Measurements from ENCODE around the gene NOTUM.

Gene NOTUM

DNA sequence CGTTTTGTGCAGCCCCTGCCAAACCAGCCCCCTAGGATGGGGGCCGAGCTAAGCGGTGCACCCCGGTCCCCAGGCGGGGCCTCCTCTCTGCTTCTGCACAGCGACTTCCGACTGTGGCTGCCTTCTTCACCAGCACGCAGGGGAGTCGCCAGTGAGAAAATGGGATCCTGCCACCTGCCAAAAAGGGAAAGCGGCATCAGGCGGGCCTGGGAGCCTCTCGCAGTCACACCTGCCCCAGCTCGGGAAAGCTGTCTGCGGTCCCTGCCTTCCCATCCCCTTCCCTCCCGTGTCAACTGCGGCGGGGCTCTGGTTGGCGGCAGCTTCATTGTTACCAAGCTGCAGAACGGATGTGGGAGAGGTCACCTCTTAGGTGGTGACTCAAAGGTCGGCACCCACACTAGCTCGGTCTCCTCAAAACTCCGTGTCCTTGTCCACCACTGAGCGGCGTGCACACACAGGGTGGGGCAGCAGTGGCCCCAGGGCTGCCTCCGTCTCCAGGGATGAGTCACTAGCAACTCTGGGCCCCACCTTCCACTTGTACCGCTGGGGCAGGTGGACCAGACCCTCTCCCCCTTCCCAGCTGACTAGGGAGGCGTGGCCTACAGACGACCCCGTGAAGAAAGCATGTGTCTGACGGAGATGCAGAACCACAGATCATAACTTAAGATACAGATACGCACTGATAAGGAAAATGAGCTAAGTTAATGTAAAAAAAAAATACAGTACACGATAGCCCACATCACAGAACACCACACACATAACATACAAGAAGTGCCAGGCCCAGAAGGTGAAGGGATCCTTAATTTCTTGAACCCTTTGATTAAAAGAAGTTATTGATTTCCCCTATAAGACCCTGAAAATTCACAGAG lies 48.3 kb downstream of the NOTUM start:
- Histone ChIP-seq H3K4me3 (ENCODE audit: insufficient read depth, low read depth, low read length, poor library complexity, severe bottlenecking) (no peak overlapping the region), H3K27me3 (replicated peaks; ENCODE audit: control insufficient read depth, insufficient read depth, low read length, poor library complexity, severe bottlenecking) (no peaks in the 10 kb centered on the region), H3K27ac (ENCODE audit: insufficient read depth, low read length, poor library complexity, severe bottlenecking) (no peak overlapping the region), H3K9me3 (ENCODE audit: control insufficient read depth, low read length) (no peaks in the 10 kb centered on the region), H3K4me1 (ENCODE audit: control insufficient read depth, insufficient read depth, low read length, poor library complexity, severe bottlenecking) (peaks cover 22% of the 10 kb centered on the region), H3K36me3 (ENCODE audit: control insufficient read depth, insufficient read depth, low read length) (peaks cover 44% of the 10 kb centered on the region)
- no peak for DNase-seq

DNA sequence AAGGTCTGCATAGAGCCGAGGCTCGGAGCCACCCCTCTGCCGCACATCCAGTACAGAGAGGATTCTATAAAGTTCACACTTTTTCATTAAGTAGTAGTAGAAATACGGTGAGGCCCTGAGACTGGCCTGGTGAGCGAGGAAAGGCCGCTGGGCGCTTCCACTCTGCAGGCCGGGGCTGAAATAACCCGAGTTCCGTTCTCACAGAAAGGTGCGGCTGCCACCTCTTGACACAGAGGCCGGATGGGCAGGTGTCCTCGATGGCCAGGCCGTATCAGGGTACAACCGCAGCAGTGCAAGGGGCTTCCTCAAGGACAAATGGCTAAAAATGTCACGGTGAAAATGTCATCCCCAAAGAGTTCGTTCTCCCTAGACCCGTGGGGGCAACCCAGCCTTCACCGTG lies 49.0 kb downstream of the NOTUM start:
- Histone ChIP-seq H3K36me3 (ENCODE audit: control insufficient read depth, insufficient read depth, low read length) (peaks cover 46% of the 10 kb centered on the region), H3K27ac (ENCODE audit: insufficient read depth, low read length, poor library complexity, severe bottlenecking) (peak overlapping the region; percentile 42), H3K4me1 (ENCODE audit: control insufficient read depth, insufficient read depth, low read length, poor library complexity, severe bottlenecking) (peaks cover 19% of the 10 kb centered on the region), H3K9me3 (ENCODE audit: control insufficient read depth, low read length) (no peaks in the 10 kb centered on the region), H3K4me3 (ENCODE audit: insufficient read depth, low read depth, low read length, poor library complexity, severe bottlenecking) (no peak overlapping the region), H3K27me3 (replicated peaks; ENCODE audit: control insufficient read depth, insufficient read depth, low read length, poor library complexity, severe bottlenecking) (no peaks in the 10 kb centered on the region)
- DNase-seq, result no peak

DNA sequence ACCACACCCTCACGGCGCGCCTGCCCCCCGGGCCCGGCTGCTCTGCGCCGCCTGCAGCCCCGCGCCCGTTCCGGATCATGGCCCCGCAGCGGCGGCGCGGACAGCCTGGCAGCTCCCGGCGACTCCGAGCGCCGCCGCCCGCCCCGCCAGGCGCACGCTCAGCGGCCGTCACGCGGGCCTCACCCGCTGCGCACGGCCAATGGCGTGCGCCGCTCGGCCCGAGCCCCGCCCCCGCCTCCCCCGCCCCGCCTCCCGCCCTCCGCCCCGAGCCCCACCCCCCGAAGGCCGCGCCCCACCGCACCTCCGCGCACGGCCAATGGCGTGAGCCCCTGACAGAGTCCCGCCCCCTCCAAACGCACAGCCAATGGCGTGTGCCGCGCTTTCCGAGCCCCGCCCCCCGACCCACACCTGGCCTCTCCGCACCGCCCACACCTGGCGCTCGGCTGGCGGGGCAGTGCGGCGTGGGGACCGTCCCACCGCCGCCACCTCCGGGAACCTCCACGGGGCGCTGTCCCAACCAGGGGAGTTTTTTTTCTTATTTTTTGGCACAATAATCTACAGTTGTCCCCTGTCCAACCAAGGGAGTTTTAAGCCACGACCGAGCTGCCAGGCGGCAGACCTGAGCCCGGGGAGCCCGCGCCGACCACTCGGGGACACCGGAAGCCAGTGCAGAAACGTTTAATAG lies 49.6 kb downstream of the NOTUM start, which contains the start of gene PCYT2:
PCYT2 (minus strand) TSS at position 123 of the 685 bp plus-strand sequence; CDS start at position 79, 44 bp downstream.
- Histone ChIP-seq H3K4me3 (ENCODE audit: insufficient read depth, low read depth, low read length, poor library complexity, severe bottlenecking) (peak within 1 kb of the TSS; percentile 62), H3K4me1 (ENCODE audit: control insufficient read depth, insufficient read depth, low read length, poor library complexity, severe bottlenecking) (peaks cover 14% of the 10 kb centered on the region), H3K9me3 (ENCODE audit: control insufficient read depth, low read length) (no peaks in the 10 kb centered on the region), H3K36me3 (ENCODE audit: control insufficient read depth, insufficient read depth, low read length) (peaks cover 52% of the 10 kb centered on the region), H3K27me3 (replicated peaks; ENCODE audit: control insufficient read depth, insufficient read depth, low read length, poor library complexity, severe bottlenecking) (no peaks in the 10 kb centered on the region), H3K27ac (ENCODE audit: insufficient read depth, low read length, poor library complexity, severe bottlenecking) (peak within 1 kb of the TSS; percentile 53)
- peak; percentile 86 to 94 (median 92) for DNase-seq

DNA sequence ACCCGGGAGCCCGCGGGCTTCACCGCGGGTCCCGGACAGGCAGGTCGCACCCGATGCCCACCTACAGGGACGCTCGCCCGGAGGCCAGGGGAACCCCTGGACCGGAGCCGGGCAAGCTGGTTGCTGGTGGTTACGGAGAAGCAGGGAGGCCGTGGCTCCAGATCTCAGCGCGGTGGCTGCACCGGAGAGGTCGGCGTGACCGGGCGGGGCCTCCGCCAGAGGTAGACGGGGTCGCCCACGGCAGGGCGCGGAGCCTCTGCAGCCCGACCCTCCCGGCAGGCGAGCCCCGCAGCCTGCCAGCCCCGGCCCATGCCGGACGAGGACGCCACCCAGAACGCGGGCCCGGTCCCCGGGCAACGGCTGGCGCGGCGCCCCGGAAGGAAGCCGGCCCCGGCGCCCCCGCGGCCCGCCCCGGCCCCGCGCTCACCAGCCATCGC lies 50.1 kb downstream of the NOTUM start:
- Histone ChIP-seq H3K4me3 (ENCODE audit: insufficient read depth, low read depth, low read length, poor library complexity, severe bottlenecking) (peak overlapping the region; percentile 62), H3K4me1 (ENCODE audit: control insufficient read depth, insufficient read depth, low read length, poor library complexity, severe bottlenecking) (peaks cover 14% of the 10 kb centered on the region)

DNA sequence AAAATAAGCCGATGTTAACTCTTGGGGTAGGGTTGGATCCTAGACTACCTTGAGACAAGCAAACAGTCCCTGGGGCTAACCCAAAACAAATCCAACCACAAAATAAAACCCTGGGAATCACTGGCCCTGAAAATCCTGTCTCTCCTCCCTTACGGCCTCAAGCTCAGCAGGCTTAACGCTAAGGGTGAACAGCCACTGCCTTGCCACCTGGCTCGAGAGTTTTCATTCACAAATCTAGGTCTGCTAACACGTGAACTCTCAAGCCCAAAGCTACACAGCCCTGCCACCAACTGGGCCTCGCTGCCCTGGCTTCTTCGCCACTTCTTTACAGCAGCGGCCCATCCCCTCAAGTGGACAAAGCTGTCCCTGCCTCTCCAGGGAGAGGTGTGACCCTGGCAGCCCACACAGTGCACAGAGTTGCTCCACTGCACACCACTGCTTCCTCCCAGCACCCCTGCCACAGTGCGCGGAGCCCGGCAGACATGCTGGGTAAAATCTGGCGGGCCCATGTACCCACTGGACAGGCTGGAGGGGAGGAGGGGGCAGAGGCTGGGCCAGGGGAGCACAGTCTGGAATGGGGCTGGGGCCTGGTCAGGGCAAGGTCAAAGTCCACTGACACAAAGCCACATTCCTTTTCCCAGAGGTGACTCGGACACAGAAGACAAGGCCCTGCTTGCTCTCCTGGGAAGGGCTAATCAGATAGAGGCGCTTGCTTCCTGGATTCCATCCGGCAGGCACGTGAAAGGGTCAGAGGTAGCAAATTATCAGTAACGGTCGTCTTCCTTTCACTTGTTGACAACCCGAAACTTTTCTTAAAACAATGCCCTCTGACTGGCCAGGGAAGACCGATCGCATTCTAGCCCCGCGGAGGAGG lies 50.8 kb downstream of the NOTUM start:
- Histone ChIP-seq H3K36me3 (ENCODE audit: control insufficient read depth, insufficient read depth, low read length) (peaks cover 46% of the 10 kb centered on the region), H3K9me3 (ENCODE audit: control insufficient read depth, low read length) (no peaks in the 10 kb centered on the region), H3K27me3 (replicated peaks; ENCODE audit: control insufficient read depth, insufficient read depth, low read length, poor library complexity, severe bottlenecking) (no peaks in the 10 kb centered on the region), H3K4me1 (ENCODE audit: control insufficient read depth, insufficient read depth, low read length, poor library complexity, severe bottlenecking) (peaks cover 14% of the 10 kb centered on the region), H3K4me3 (ENCODE audit: insufficient read depth, low read depth, low read length, poor library complexity, severe bottlenecking) (peak overlapping the region; percentile 62), H3K27ac (ENCODE audit: insufficient read depth, low read length, poor library complexity, severe bottlenecking) (peak overlapping the region; percentile 53)
- DNase-seq, result no peak

More for the DNA sequence above, 50.1 kb downstream of the NOTUM start:
- Histone ChIP-seq H3K27ac (ENCODE audit: insufficient read depth, low read length, poor library complexity, severe bottlenecking) (peak overlapping the region; percentile 53), H3K27me3 (replicated peaks; ENCODE audit: control insufficient read depth, insufficient read depth, low read length, poor library complexity, severe bottlenecking) (no peaks in the 10 kb centered on the region), H3K9me3 (ENCODE audit: control insufficient read depth, low read length) (no peaks in the 10 kb centered on the region), H3K36me3 (ENCODE audit: control insufficient read depth, insufficient read depth, low read length) (peaks cover 48% of the 10 kb centered on the region)
- peak in 1 of 3 donors; percentile 6 for DNase-seq

DNA sequence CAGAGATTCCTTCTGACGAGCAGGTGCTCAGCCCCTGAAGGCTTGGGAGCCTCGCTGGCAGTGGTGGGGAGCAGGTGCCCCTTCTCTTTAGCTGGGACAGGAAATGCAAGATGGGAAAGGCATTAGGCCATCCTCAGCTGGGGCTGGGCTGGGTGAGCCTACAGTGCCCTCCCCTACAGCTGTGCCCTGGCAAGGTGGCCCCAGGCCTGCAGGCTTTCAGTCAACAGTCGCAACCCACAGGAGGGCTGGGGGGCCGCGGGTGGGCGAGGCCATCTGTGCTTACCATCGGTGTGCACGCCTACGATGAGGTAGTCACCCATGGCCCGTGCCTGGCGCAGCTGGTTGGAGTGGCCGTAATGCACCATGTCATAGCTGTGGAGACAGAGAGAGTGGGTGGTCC lies 51.8 kb downstream of the NOTUM start:
- no peak for DNase-seq
- peaks cover 46% of the 10 kb centered on the region for H3K36me3 ChIP-seq (ENCODE audit: control insufficient read depth, insufficient read depth, low read length)
- H3K27me3 ChIP-seq (replicated peaks; ENCODE audit: control insufficient read depth, insufficient read depth, low read length, poor library complexity, severe bottlenecking), result no peaks in the 10 kb centered on the region
- H3K27ac ChIP-seq (ENCODE audit: insufficient read depth, low read length, poor library complexity, severe bottlenecking), result no peak overlapping the region
- H3K4me3 ChIP-seq (ENCODE audit: insufficient read depth, low read depth, low read length, poor library complexity, severe bottlenecking), result no peak overlapping the region
- H3K4me1 ChIP-seq (ENCODE audit: control insufficient read depth, insufficient read depth, low read length, poor library complexity, severe bottlenecking), result peaks cover 14% of the 10 kb centered on the region
- no peaks in the 10 kb centered on the region for H3K9me3 ChIP-seq (ENCODE audit: control insufficient read depth, low read length)

DNA sequence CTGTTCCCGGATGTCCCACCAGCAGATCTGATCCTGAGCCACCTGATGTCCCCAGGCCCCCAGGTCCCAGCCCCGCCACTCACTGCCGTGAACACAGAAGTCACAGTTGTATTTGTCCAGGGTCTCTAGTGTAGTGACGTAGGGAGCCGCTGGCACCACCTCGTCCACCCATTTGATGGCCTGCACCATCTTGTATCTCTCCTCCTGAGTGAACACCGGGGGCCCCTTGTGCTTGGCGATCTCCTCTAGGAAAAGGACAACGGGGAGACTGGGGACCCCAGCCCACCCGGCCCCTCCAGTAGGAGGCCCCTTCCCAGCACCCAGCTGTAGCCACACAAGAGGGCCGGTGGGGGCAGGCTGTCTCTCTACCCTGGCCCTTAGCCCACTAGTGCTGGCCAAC lies 52.2 kb downstream of the NOTUM start:
- DNase-seq, result no peak
- Histone ChIP-seq H3K4me3 (ENCODE audit: insufficient read depth, low read depth, low read length, poor library complexity, severe bottlenecking) (no peak overlapping the region), H3K4me1 (ENCODE audit: control insufficient read depth, insufficient read depth, low read length, poor library complexity, severe bottlenecking) (peaks cover 14% of the 10 kb centered on the region), H3K27me3 (replicated peaks; ENCODE audit: control insufficient read depth, insufficient read depth, low read length, poor library complexity, severe bottlenecking) (no peaks in the 10 kb centered on the region), H3K9me3 (ENCODE audit: control insufficient read depth, low read length) (no peaks in the 10 kb centered on the region), H3K27ac (ENCODE audit: insufficient read depth, low read length, poor library complexity, severe bottlenecking) (no peak overlapping the region), H3K36me3 (ENCODE audit: control insufficient read depth, insufficient read depth, low read length) (peaks cover 41% of the 10 kb centered on the region)

DNA sequence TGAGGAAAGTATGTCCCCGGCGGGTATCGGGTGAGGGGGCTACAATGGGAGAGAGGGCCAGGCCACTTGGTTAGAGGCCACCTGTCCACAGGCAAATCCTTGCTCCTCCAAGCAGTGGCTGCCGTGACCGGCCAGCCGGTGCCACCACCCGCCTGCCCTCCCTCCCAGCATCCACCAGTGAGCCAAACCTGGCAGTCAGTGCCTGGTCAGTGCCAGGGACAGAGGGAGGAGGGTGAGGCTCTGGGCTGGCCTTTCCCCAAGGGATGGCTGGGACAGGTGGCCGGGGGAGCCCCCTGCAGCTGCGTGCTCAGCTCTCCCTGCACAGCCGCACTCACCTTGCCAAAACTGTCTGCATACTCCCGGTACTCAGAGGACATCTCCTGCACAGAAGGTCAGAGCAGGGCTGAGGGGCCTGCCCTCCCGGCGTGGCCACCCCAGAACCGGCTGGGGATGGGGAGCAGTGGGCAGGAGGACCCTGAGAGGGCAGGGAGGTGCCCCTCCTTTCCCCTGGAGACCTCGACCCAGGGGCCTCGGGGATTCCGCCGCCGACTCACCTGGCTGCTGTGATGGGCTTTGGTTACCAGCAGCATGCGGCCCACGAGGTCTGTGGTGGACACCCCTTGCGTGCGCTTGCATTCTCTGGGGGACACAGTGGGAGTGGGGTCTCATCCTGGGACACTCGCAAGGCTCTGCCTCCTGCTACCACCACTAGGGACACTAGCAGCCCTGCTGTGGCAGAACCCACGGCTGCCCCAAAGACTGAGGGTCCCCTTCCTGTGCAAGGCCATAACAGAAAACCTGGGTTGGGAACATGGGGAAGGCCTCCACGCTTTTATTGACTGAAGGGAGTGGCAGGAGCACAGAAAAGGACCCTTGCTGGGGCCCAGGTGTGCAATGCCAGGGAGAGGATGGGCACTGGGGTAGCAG lies 53.5 kb downstream of the NOTUM start:
- no peak overlapping the region for H3K4me3 ChIP-seq (ENCODE audit: insufficient read depth, low read depth, low read length, poor library complexity, severe bottlenecking)
- peaks cover 17% of the 10 kb centered on the region for H3K4me1 ChIP-seq (ENCODE audit: control insufficient read depth, insufficient read depth, low read length, poor library complexity, severe bottlenecking)
- peaks cover 28% of the 10 kb centered on the region for H3K36me3 ChIP-seq (ENCODE audit: control insufficient read depth, insufficient read depth, low read length)
- no peak for DNase-seq
- H3K9me3 ChIP-seq (ENCODE audit: control insufficient read depth, low read length), result no peaks in the 10 kb centered on the region
- no peak overlapping the region for H3K27ac ChIP-seq (ENCODE audit: insufficient read depth, low read length, poor library complexity, severe bottlenecking)
- no peaks in the 10 kb centered on the region for H3K27me3 ChIP-seq (replicated peaks; ENCODE audit: control insufficient read depth, insufficient read depth, low read length, poor library complexity, severe bottlenecking)
